Esophagus squamous epithelium (tissue), 4 donors: ENCODE data around the gene TSPAN31.

Source experiments
- POLR2A ChIP-seq, 4 donors: fragments of 450-650 bp; IDR thresholded peaks; one replicate each; pipeline ENCODE4 v1.6.1; 2017; ENCODE audit warnings: antibody characterized with exemption in 4 of 4, mild to moderate bottlenecking in 4 of 4, moderate library complexity in 3 of 4
- TF ChIP-seq, protein P1 (sequence below), 6 experiments: fragments of 450-650 bp in 4 of 6; fragments of 200-600 bp in 2 of 6; sonication (generic) in 2 of 6; IDR thresholded peaks; one replicate each; pipeline ENCODE4 v1.5.1; 2016 to 2019; ENCODE audit warnings: antibody characterized with exemption in 6 of 6, mild to moderate bottlenecking in 4 of 6, moderate library complexity in 4 of 6

DNA sequence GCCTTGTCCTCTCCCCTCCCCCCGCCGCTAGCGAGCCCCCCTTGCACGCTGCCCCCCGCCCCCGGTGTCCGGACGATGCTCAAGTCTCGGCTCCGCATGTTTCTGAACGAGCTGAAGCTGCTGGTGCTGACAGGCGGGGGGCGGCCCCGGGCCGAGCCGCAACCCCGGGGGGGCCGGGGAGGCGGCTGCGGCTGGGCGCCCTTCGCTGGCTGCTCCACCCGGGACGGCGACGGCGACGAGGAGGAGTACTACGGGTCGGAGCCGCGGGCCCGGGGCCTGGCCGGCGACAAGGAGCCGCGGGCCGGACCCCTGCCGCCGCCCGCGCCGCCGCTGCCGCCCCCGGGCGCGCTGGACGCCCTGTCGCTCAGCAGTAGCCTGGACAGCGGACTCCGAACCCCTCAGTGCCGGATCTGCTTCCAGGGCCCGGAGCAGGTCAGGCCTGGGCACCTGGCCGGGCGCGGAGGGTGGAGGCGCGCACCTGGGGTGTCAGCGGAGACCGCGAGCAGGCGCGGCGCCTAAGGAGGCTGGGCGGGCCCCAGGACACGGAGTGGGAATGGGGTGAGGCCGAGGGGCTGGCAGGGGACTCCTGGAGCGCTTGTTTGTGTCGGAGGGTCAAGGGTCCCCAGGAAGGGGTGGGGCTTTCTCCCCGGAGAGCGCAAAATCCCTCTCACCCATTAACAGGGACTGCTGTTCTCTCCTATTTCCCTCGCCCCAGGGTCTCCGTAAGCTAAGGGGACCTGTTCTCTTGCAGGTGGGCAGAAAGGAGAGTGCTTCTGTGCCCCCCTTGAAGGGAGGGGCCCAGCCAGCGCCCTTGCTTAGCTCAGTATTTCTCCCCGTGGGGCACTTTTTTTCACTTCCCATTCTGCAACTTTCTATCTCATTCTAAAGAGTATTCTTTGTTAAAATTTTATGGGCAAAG, 10.9 kb downstream of the TSPAN31 start:
- TF ChIP-seq, protein P1, sequence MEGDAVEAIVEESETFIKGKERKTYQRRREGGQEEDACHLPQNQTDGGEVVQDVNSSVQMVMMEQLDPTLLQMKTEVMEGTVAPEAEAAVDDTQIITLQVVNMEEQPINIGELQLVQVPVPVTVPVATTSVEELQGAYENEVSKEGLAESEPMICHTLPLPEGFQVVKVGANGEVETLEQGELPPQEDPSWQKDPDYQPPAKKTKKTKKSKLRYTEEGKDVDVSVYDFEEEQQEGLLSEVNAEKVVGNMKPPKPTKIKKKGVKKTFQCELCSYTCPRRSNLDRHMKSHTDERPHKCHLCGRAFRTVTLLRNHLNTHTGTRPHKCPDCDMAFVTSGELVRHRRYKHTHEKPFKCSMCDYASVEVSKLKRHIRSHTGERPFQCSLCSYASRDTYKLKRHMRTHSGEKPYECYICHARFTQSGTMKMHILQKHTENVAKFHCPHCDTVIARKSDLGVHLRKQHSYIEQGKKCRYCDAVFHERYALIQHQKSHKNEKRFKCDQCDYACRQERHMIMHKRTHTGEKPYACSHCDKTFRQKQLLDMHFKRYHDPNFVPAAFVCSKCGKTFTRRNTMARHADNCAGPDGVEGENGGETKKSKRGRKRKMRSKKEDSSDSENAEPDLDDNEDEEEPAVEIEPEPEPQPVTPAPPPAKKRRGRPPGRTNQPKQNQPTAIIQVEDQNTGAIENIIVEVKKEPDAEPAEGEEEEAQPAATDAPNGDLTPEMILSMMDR (IDR thresholded peaks at IDR 0.05): no peak
- no peak for TF ChIP-seq POLR2A (IDR thresholded peaks at IDR 0.05)
